Right lobe of liver (tissue), 6 donors: ENCODE results near the gene CYS1. TPM values are rescaled to one million over a fixed set of nuclear protein-coding genes. Genes with fewer than 3 reads are reported as not detected.

Experiments
- ATAC-seq, 4 donors: fragments of 200-7000 bp; cut with Tn5 transposase; one replicate each; pipeline ENCODE4 v1.9.1; 2020; ENCODE audit warnings: mild to moderate bottlenecking in 4 of 4, moderate library complexity in 4 of 4
- DNase-seq, 3 donors: peaks; one replicate each; pipeline ENCODE4 v3.0.0-alpha.2; 2020
- H3K27ac ChIP-seq, 3 donors: fragments of 200-600 bp; one replicate each; pipeline ENCODE4 v1.8.0; 2022
- H3K27me3 ChIP-seq, 2 donors: fragments of 200-600 bp; one replicate each; pipeline ENCODE4 v1.8.0; 2022
- H3K36me3 ChIP-seq, 4 donors: fragments of 200-600 bp; sonication (generic) in 1 of 4; one replicate each; pipeline versions ENCODE4 v1.5.1 to v1.8.0; 2017 to 2022; ENCODE audit warnings: control low read depth in 1 of 4
- H3K4me1 ChIP-seq, 4 donors: fragments of 200-600 bp; sonication (generic) in 1 of 4; one replicate each; pipeline versions ENCODE4 v1.5.1 to v1.8.0; 2017 to 2022; ENCODE audit warnings: control low read depth in 1 of 4
- H3K4me3 ChIP-seq, 3 donors: fragments of 200-600 bp; one replicate each; pipeline ENCODE4 v1.8.0; 2022
- H3K9me3 ChIP-seq, 4 donors: fragments of 200-600 bp; sonication (generic) in 1 of 4; one replicate each; pipeline versions ENCODE4 v1.5.1 to v1.8.0; 2017 to 2022; ENCODE audit warnings: control low read depth in 1 of 4
- CTCF ChIP-seq, 4 donors: fragments of 200-600 bp in 3 of 4; fragments of 450-650 bp in 1 of 4; IDR thresholded peaks; one replicate each; pipeline versions ENCODE4 v1.5.1 to v1.8.0; 2016 to 2022; ENCODE audit warnings: antibody characterized with exemption in 4 of 4, mild to moderate bottlenecking in 2 of 4
- POLR2A ChIP-seq: fragments of 450-650 bp; IDR thresholded peaks from one replicate; pipeline ENCODE4 v1.6.1; 2017; ENCODE audit warnings: antibody characterized with exemption, mild to moderate bottlenecking
- WGBS: methylation state at CpG from one replicate; pipeline ENCODE4 v1.1.6; 2018; ENCODE audit warnings: low coverage, low lambda C conversion rate; ENCODE audit not compliant: insufficient coverage; ENCODE audit errors: missing lambda C conversion rate; 5-methylcytosine and 5-hydroxymethylcytosine counted together
- intact Hi-C, 2 donors: fragments of 100-400 bp; cut with DNase I; formaldehyde crosslinking; loops; one replicate each; pipeline versions ENCODE4 v1.11.2 to v1.14.1; 2022
- total RNA-seq, 6 experiments: library from RNA; depleted of rRNA in 2 of 6; stranded (reverse); fragments of >200 nt in 2 of 6; fragmentation: NEBNext Ultra II Directional in 3 of 6; extraction: Animal tissue kit (Norgen Biotek cat#: 25700) in 3 of 6; gene quantifications; one replicate each; pipeline versions ENCODE4 v1.1.0 to v1.2.4, GENCODE V29; 2016 to 2023
- donor health status: DM: no; HTN: yes; CAD: no.
- donor health status: DM: no; HTN: no; CAD: no.
- donor health status: DM: no; HTN: no; CAD: no.
- donor health status: DM: no; HTN: yes; CAD: no.
- donor health status: DM: no; HTN: yes; CAD: no.

The CYS1 gene
- total RNA-seq, 6 experiments from 2014 or later = 0.26 to 0.99 (median 0.55) TPM

GRCh38 chr2:10038716-10039115, 41.5 kb downstream of the CYS1 start:
- intact Hi-C loops = no loop called here
- peak in 1 of 3 donors; percentile 5 for DNase-seq

DNA sequence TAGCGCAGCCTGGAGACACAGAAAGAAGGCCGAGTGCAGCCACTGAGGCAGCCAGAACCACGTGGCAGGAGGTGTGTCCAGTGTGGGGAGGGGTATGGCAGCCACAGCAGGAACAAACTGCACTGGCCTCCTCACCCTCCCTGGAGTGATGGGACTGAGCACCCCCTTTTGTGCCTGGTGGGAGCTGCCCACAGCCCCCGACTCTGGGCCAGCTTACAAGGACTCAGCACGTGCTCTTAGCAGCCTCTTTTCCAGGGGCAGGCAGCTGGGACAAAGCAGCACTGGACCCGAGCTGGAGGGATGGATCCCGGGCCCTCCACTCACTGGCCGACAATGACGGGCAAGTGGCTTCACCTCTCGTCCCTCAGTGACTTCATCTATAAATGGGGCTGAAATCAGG, 42.1 kb downstream of the CYS1 start:
- intact Hi-C loops = no loop called here
- Histone ChIP-seq H3K27ac (no peak overlapping the region), H3K4me1 (peaks cover 0 to 57% (median 30%) of the 10 kb centered on the region in 4 donors), H3K4me3 (no peak overlapping the region), H3K36me3 (no peaks in the 10 kb centered on the region), H3K27me3 (no peaks in the 10 kb centered on the region), H3K9me3 (no peaks in the 10 kb centered on the region)
- ATAC-seq (no peak), DNase-seq (peak in 1 of 3 donors; percentile 35)
- no peak for TF ChIP-seq POLR2A
- no peak for TF ChIP-seq CTCF (IDR thresholded peaks at IDR 0.05)
- WGBS = 40% methylated on average over 2 of the region's 10 CpGs

More at GRCh38 chr2:10038716-10039115, 41.5 kb downstream of the CYS1 start:
- Histone ChIP-seq H3K36me3 (no peaks in the 10 kb centered on the region), H3K4me1 (peaks cover 0 to 57% (median 30%) of the 10 kb centered on the region in 4 donors), H3K4me3 (no peak overlapping the region), H3K27me3 (no peaks in the 10 kb centered on the region), H3K9me3 (no peaks in the 10 kb centered on the region), H3K27ac (no peak overlapping the region)
- TF ChIP-seq POLR2A = no peak
- TF ChIP-seq CTCF (IDR thresholded peaks at IDR 0.05) = no peak
- no peak for ATAC-seq

GRCh38 chr2:10036095-10036884, 43.9 kb downstream of the CYS1 start:
- TF ChIP-seq CTCF (IDR thresholded peaks at IDR 0.05) (peak; percentile 58 to 73 (median 66)), POLR2A (peak; percentile 55)
- peak overlapping the region in 1 of 3 donors; percentile 7 for H3K4me3 ChIP-seq
- no peaks in the 10 kb centered on the region for H3K9me3 ChIP-seq
- intact Hi-C loops = no loop called here
- DNase-seq (peak; percentile 89 to 96 (median 95)), ATAC-seq (peak; percentile 85 to 88 (median 87))
- peak overlapping the region; percentile 68 to 84 (median 80) for H3K27ac ChIP-seq
- peaks cover 0 to 47% (median 23%) of the 10 kb centered on the region in 4 donors for H3K4me1 ChIP-seq
- H3K36me3 ChIP-seq = no peaks in the 10 kb centered on the region
- no peaks in the 10 kb centered on the region for H3K27me3 ChIP-seq
- 33% methylated on average over 2 of the region's 14 CpGs for WGBS

DNA sequence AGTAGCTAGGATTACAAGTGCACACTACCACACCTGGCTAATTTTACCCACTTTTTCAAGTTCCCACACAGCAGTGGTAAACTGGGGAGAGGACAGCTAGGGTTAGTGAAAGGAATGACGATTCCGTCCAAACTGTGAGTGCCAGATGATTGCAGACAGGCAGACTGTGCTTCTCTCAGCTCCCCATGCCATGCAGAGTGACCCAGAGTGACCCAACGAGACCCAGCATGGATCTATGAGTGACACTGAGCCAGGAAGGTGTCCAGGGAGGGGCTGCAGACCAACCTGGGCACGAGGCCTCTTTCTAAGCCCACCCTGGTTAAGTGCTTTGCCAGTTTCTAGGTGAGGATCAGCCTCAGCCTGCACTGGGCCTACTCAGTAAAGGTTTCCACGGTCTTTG, 44.6 kb downstream of the CYS1 start:
- H3K36me3 ChIP-seq = no peaks in the 10 kb centered on the region
- TF ChIP-seq POLR2A = no peak
- TF ChIP-seq CTCF (IDR thresholded peaks at IDR 0.05) = no peak
- intact Hi-C loops = no loop called here
- H3K27ac ChIP-seq = peak overlapping the region in 2 of 3 donors; percentile 68 to 80
- H3K9me3 ChIP-seq = no peaks in the 10 kb centered on the region
- peaks cover 0 to 40% (median 19%) of the 10 kb centered on the region in 4 donors for H3K4me1 ChIP-seq
- 22% methylated on average over 2 of the region's 5 CpGs for WGBS
- no peaks in the 10 kb centered on the region for H3K27me3 ChIP-seq
- no peak overlapping the region for H3K4me3 ChIP-seq
- DNase-seq = peak in 1 of 3 donors; percentile 40
- ATAC-seq = peak; percentile 8 to 37 (median 24)
